ENCODE data around the gene FBP2.

Gene FBP2

GRCh38 chr9:94593459-94594345 lies at the start of gene FBP2:
Gene FBP2 (minus strand): TSS chr9:94593824. CDS start chr9:94593726, 98 bp downstream.
- no peak for DNase-seq

- no peak for DNase-seq
Observed at GRCh38 chr9:94643176-94643575, 49.6 kb upstream of the FBP2 start.

- no peak for DNase-seq
Observed at GRCh38 chr9:94642501-94642900, 48.9 kb upstream of the FBP2 start.

- DNase-seq = no peak
Observed at GRCh38 chr9:94639999-94640376, 46.4 kb upstream of the FBP2 start.

- peak; percentile 8 to 13 for DNase-seq
Observed at GRCh38 chr9:94639061-94639998, 45.7 kb upstream of the FBP2 start, which contains the start of gene FBP1. Gene FBP1 (minus strand): TSS chr9:94639518. CDS start chr9:94639310, 208 bp downstream.

- no peak for DNase-seq
Observed at GRCh38 chr9:94638335-94639060, 44.9 kb upstream of the FBP2 start.

- no peak for DNase-seq
Observed at GRCh38 chr9:94632737-94633136, 39.1 kb upstream of the FBP2 start.

GRCh38 chr9:94631599-94631998 lies 38.0 kb upstream of the FBP2 start:
- DNase-seq = no peak

- DNase-seq = no peak
Observed at GRCh38 chr9:94630833-94631232, 37.2 kb upstream of the FBP2 start.

GRCh38 chr9:94630281-94630680 lies 36.7 kb upstream of the FBP2 start:
- DNase-seq = no peak

GRCh38 chr9:94627287-94627686 lies 33.7 kb upstream of the FBP2 start:
- no peak for DNase-seq

GRCh38 chr9:94625835-94626234 lies 32.2 kb upstream of the FBP2 start:
- no peak for DNase-seq

GRCh38 chr9:94624629-94625028 lies 31.0 kb upstream of the FBP2 start:
- no peak for DNase-seq

- DNase-seq = no peak
Observed at GRCh38 chr9:94623253-94623652, 29.6 kb upstream of the FBP2 start.

- no peak for DNase-seq
Observed at GRCh38 chr9:94622087-94622800, 28.6 kb upstream of the FBP2 start.

- DNase-seq = no peak
Observed at GRCh38 chr9:94619026-94619425, 25.4 kb upstream of the FBP2 start.

- no peak for DNase-seq
Observed at GRCh38 chr9:94613003-94613402, 19.4 kb upstream of the FBP2 start.

- DNase-seq = no peak
Observed at GRCh38 chr9:94612071-94612470, 18.4 kb upstream of the FBP2 start.

- peak; percentile 19 to 23 for DNase-seq
Observed at GRCh38 chr9:94611638-94612068, 18.0 kb upstream of the FBP2 start.

GRCh38 chr9:94610181-94610606 lies 16.6 kb upstream of the FBP2 start:
- DNase-seq = no peak

- no peak for DNase-seq
Observed at GRCh38 chr9:94607423-94607691, 13.7 kb upstream of the FBP2 start.

- DNase-seq = no peak
Observed at GRCh38 chr9:94606646-94607422, 13.2 kb upstream of the FBP2 start.
